Subcutaneous adipose tissue (tissue), 4 donors: Measurements from ENCODE around the gene IL1RAP. TPM values are rescaled to one million over a fixed set of nuclear protein-coding genes. Genes with fewer than 3 reads are reported as not detected.

Experiments used
- CTCF ChIP-seq: fragments of 450-650 bp; IDR thresholded peaks from one replicate; pipeline ENCODE4 v1.5.1; 2016; ENCODE audit warnings: low read depth, mild to moderate bottlenecking, control low read depth, antibody characterized with exemption, moderate library complexity
- total RNA-seq, 4 donors: library from RNA; depleted of rRNA; stranded (reverse); fragments of >200 nt; gene quantifications; one replicate each; pipeline ENCODE4 v1.1.0, GENCODE V29; 2016

Gene IL1RAP
- total RNA-seq, 4 donors from 2014 or later, result 4.7 to 18.9 (median 9.7) TPM

- no peak for TF ChIP-seq CTCF
These were observed 79.2 kb downstream of the IL1RAP start for GRCh38 chr3:190593075-190593474.

- no peak for TF ChIP-seq CTCF
These were observed 80.3 kb downstream of the IL1RAP start for GRCh38 chr3:190594171-190594570.

- no peak for TF ChIP-seq CTCF
These were observed 81.4 kb downstream of the IL1RAP start for GRCh38 chr3:190595179-190595795.

GRCh38 chr3:190595807-190596206 is 81.9 kb downstream of the IL1RAP start:
- TF ChIP-seq CTCF, result no peak

- TF ChIP-seq CTCF, result no peak
These were observed 82.7 kb downstream of the IL1RAP start for GRCh38 chr3:190596349-190597285.

- no peak for TF ChIP-seq CTCF
These were observed 83.4 kb downstream of the IL1RAP start for GRCh38 chr3:190597291-190597690.

- no peak for TF ChIP-seq CTCF
These were observed 87.7 kb downstream of the IL1RAP start for GRCh38 chr3:190601622-190602021.
